HG03066 (cell line): ENCODE data around the gene PLK2.

ENCODE experiments used
- ATAC-seq: cut with Tn5 transposase; IDR thresholded peaks from one replicate; pipeline ENCODE4 v1.9.1; 2021; ENCODE audit warnings: low read depth; ENCODE audit not compliant: unreplicated experiment

Gene PLK2

GRCh38 chr5:58460002-58460731, at the start of gene PLK2:
TSS of gene PLK2 (minus strand) at chr5:58460086. CDS start at chr5:58459959, 127 bp downstream.
- peak; percentile 71 for ATAC-seq

- no peak for ATAC-seq
These were observed 47.8 kb upstream of the PLK2 start for GRCh38 chr5:58507715-58508114.

- peak; percentile 89 for ATAC-seq
These were observed 46.2 kb upstream of the PLK2 start for GRCh38 chr5:58505971-58506640.

- ATAC-seq: no peak
These were observed 45.6 kb upstream of the PLK2 start for GRCh38 chr5:58505502-58505901.

GRCh38 chr5:58504766-58505165, 44.9 kb upstream of the PLK2 start:
- no peak for ATAC-seq

GRCh38 chr5:58503390-58504046, 43.6 kb upstream of the PLK2 start:
- ATAC-seq: no peak

- no peak for ATAC-seq
These were observed 42.0 kb upstream of the PLK2 start for GRCh38 chr5:58501778-58502417.

- no peak for ATAC-seq
These were observed 40.1 kb upstream of the PLK2 start for GRCh38 chr5:58499941-58500340.

GRCh38 chr5:58499231-58499630, 39.3 kb upstream of the PLK2 start:
- ATAC-seq: no peak

- ATAC-seq: no peak
These were observed 38.6 kb upstream of the PLK2 start for GRCh38 chr5:58498340-58498942.

- no peak for ATAC-seq
These were observed 38.0 kb upstream of the PLK2 start for GRCh38 chr5:58497921-58498320.

- ATAC-seq: no peak
These were observed 37.5 kb upstream of the PLK2 start for GRCh38 chr5:58497386-58497785.

GRCh38 chr5:58496488-58496887, 36.6 kb upstream of the PLK2 start:
- ATAC-seq: no peak

GRCh38 chr5:58493141-58493540, 33.3 kb upstream of the PLK2 start:
- no peak for ATAC-seq

GRCh38 chr5:58491216-58491892, 31.5 kb upstream of the PLK2 start, which contains the start of gene GAPT:
TSS of gene GAPT (plus strand) at chr5:58491435. CDS start at chr5:58494537, 3,102 bp downstream.
- peak; percentile 80 for ATAC-seq

GRCh38 chr5:58490402-58491050, 30.6 kb upstream of the PLK2 start:
- ATAC-seq: no peak

GRCh38 chr5:58486290-58486689, 26.4 kb upstream of the PLK2 start:
- ATAC-seq: no peak

GRCh38 chr5:58484505-58484904, 24.6 kb upstream of the PLK2 start:
- no peak for ATAC-seq

GRCh38 chr5:58482536-58482935, 22.6 kb upstream of the PLK2 start:
- ATAC-seq: no peak

- ATAC-seq: no peak
These were observed 21.9 kb upstream of the PLK2 start for GRCh38 chr5:58481828-58482227.
